GM12878 (cell line): ENCODE measurements around the gene BAX. TPM values are rescaled to one million over a fixed set of nuclear protein-coding genes. Genes with fewer than 3 reads are reported as not detected.

Source experiments
- ATAC-seq: fragments of 200-7000 bp; cut with Tn5 transposase; 3 replicates; pipeline ENCODE4 v1.9.1; 2020; ENCODE audit warnings: mild to moderate bottlenecking, moderate library complexity
- BruUV-seq: library from RNA; stranded (reverse); fragments of 400-500 nt; replicated peaks from 2 replicates; lab custom pipeline; 2021; lab: Mats Ljungman, UMichigan
- CTCF ChIA-PET: fragments of 300-600 bp; sonication (Branson Sonifier 250); formaldehyde crosslinking; extraction: SDS; loops from one replicate; lab custom pipeline; 2021; ENCODE audit warnings: inconsistent platforms; lab: Yijun Ruan, JAX
- POLR2A ChIA-PET: fragments of 350-600 bp; formaldehyde crosslinking; extraction: SDS; loops from one replicate; lab custom pipeline; 2021; ENCODE audit warnings: inconsistent platforms; lab: Charles Lee
- RAD21 ChIA-PET: fragments of 300-600 bp; sonication (Branson Sonifier 250); formaldehyde crosslinking; loops from one replicate; lab custom pipeline; 2023; ENCODE audit warnings: antibody characterized with exemption; ENCODE audit not compliant: unreplicated experiment; lab: Charles Lee
- SMC1A ChIA-PET: fragments of 300-600 bp; sonication (Branson Sonifier 250); formaldehyde crosslinking; loops from one replicate; lab custom pipeline; 2023; ENCODE audit not compliant: unreplicated experiment, uncharacterized antibody; lab: Charles Lee
- DNase-seq: peaks from one replicate; pipeline ENCODE4 v3.0.0-alpha.2; 2011; ENCODE audit warnings: low read depth, low spot score
- FAIRE-seq: peaks from 3 replicates; lab custom pipeline; 2011; peaks lifted over from hg19 to GRCh38; lab: Jason Lieb, UNC
- H2AFZ ChIP-seq: 2 replicates; pipeline ENCODE4 v1.6.0; 2011; ENCODE audit warnings: low read depth, low read length, control low read depth; ENCODE audit not compliant: control insufficient read depth
- H3K27ac ChIP-seq: 2 replicates; pipeline ENCODE4 v1.5.1; 2011; ENCODE audit warnings: control low read depth; ENCODE audit not compliant: control insufficient read depth, insufficient read depth
- H3K27me3 ChIP-seq, 2 experiments: replicated peaks in 1 of 2; 2 replicates each; pipeline versions ENCODE4 v1.6.0 to v1.6.1; 2011; ENCODE audit warnings: low read length in 1 of 2; ENCODE audit not compliant: control insufficient read depth in 2 of 2, insufficient read depth in 2 of 2
- H3K36me3 ChIP-seq, 2 experiments: 2 replicates each; pipeline ENCODE4 v1.5.1; 2011; ENCODE audit warnings: low read length in 1 of 2; ENCODE audit not compliant: control insufficient read depth in 2 of 2, insufficient read depth in 2 of 2
- H3K4me1 ChIP-seq: 2 replicates; pipeline ENCODE4 v1.6.1; 2011; ENCODE audit warnings: mild to moderate bottlenecking, low read length, moderate library complexity, mixed read lengths; ENCODE audit not compliant: control insufficient read depth, insufficient read depth
- H3K4me2 ChIP-seq: 2 replicates; pipeline ENCODE4 v1.6.0; 2011; ENCODE audit warnings: control low read depth; ENCODE audit not compliant: control insufficient read depth, insufficient read depth
- H3K4me3 ChIP-seq: fragments of 200-600 bp; sonication (generic); 2 replicates; pipeline ENCODE4 v1.5.1; 2016
- H3K79me2 ChIP-seq: 2 replicates; pipeline ENCODE4 v1.6.0; 2011; ENCODE audit warnings: low read length; ENCODE audit not compliant: control insufficient read depth, insufficient read depth
- H3K9ac ChIP-seq: 2 replicates; pipeline ENCODE4 v1.8.0; 2011; ENCODE audit warnings: low read length, control low read depth, mixed read lengths; ENCODE audit not compliant: control insufficient read depth, insufficient read depth
- H3K9me3 ChIP-seq: replicated peaks from 3 replicates; pipeline ENCODE4 v1.5.1; 2011; ENCODE audit warnings: mild to moderate bottlenecking, low read length; ENCODE audit not compliant: control insufficient read depth, insufficient read depth
- H4K20me1 ChIP-seq: 2 replicates; pipeline ENCODE4 v1.6.0; 2011; ENCODE audit not compliant: control insufficient read depth, insufficient read depth
- BMI1 ChIP-seq: fragments of 450-650 bp; IDR thresholded peaks from 2 replicates; pipeline ENCODE4 v1.6.1; 2016; ENCODE audit warnings: mild to moderate bottlenecking, moderate library complexity, borderline replicate concordance
- HDGF ChIP-seq: fragments of 450-650 bp; IDR thresholded peaks from 2 replicates; pipeline ENCODE4 v1.6.1; 2016; ENCODE audit warnings: antibody characterized with exemption
- IRF4 ChIP-seq: IDR thresholded peaks from 2 replicates; pipeline ENCODE4 v1.6.1; 2011; ENCODE audit warnings: low read depth, low read length
- MYB ChIP-seq: fragments of 150-350 bp; IDR thresholded peaks from 2 replicates; pipeline ENCODE4 v1.6.1; 2014; ENCODE audit warnings: mild to moderate bottlenecking, low read depth, low read length, borderline replicate concordance
- POLR2AphosphoS5 ChIP-seq: IDR thresholded peaks from 2 replicates; pipeline ENCODE4 v1.6.1; 2011; ENCODE audit warnings: mild to moderate bottlenecking, low read length, inconsistent platforms
- SMAD5 ChIP-seq: IDR thresholded peaks from 2 replicates; pipeline ENCODE4 v1.6.1; 2016; ENCODE audit warnings: antibody characterized with exemption, low read depth
- SREBF1 ChIP-seq: IDR thresholded peaks from 2 replicates; pipeline ENCODE4 v1.6.1; 2012; ENCODE audit warnings: mild to moderate bottlenecking, low read length
- SUZ12 ChIP-seq: fragments of 200-600 bp; sonication (generic); IDR thresholded peaks from one replicate; pipeline ENCODE4 v1.6.1; 2018; ENCODE audit warnings: antibody characterized with exemption, mild to moderate bottlenecking; ENCODE audit not compliant: unreplicated experiment
- TCF7 ChIP-seq: IDR thresholded peaks from 2 replicates; pipeline ENCODE4 v1.6.1; 2014; ENCODE audit warnings: antibody characterized with exemption, borderline replicate concordance
- YY1 ChIP-seq: IDR thresholded peaks from 2 replicates; pipeline ENCODE4 v1.6.1; 2011; ENCODE audit warnings: low read depth, mild to moderate bottlenecking, low read length
- ZBED1 ChIP-seq: IDR thresholded peaks from 2 replicates; pipeline ENCODE4 v1.6.1; 2016; ENCODE audit warnings: borderline replicate concordance
- WGBS: methylation state at CpG from one replicate; pipeline ENCODE4 v1.1.6; 2016; ENCODE audit warnings: low lambda C conversion rate; ENCODE audit not compliant: insufficient replicate concordance, insufficient coverage; ENCODE audit errors: missing lambda C conversion rate; 5-methylcytosine and 5-hydroxymethylcytosine counted together
- in situ Hi-C: fragments of 300-500 bp; cut with MboI; formaldehyde crosslinking; loops from 9 replicates; pipeline ENCODE4 v1.14.3; 2018; ENCODE audit warnings: mixed read lengths
- intact Hi-C: fragments of 100-400 bp; cut with micrococcal nuclease; formaldehyde crosslinking; loops from one replicate; pipeline ENCODE4 v1.14.2; 2022; ENCODE audit not compliant: unreplicated experiment
- polyA plus RNA-seq, 11 experiments: library from polyadenylated mRNA; depleted of rRNA in 4 of 11; unstranded in 6 of 11; stranded (reverse) in 5 of 11; fragments of >200 nt; fragmentation: Nextera tagmentation in 4 of 11; fragmentation: Illumina TruSeq in 1 of 11; extraction: Ambion mirVana in 4 of 11; extraction: Trizol in 1 of 11; gene quantifications; 1 replicate in 1 of 11; 2 replicates in 10 of 11; pipeline versions ENCODE4 v1.2.1 to v1.2.3, GENCODE V29; 2011 to 2016; ENCODE audit warnings: inconsistent platforms in 2 of 11, missing spikeins in 2 of 11, low read depth in 1 of 11
- total RNA-seq, 4 experiments: library from RNA; depleted of rRNA in 3 of 4; stranded (reverse); fragments of >200 nt in 3 of 4; fragmentation: Illumina TruSeq in 1 of 4; extraction: Trizol in 1 of 4; gene quantifications; 2 replicates each; pipeline versions ENCODE4 v1.2.1 to v1.2.3, GENCODE V29; 2013 to 2021
- TF ChIP-seq, protein P1 (sequence below): IDR thresholded peaks from 2 replicates; pipeline ENCODE4 v1.6.1; 2012; ENCODE audit warnings: low read depth, low read length, improper control_type of control experiment
- TF ChIP-seq, protein P2 (sequence below): fragments of 450-650 bp; IDR thresholded peaks from 2 replicates; pipeline ENCODE4 v1.6.1; 2017; ENCODE audit warnings: mild to moderate bottlenecking, moderate library complexity
- TF ChIP-seq, protein P3 (sequence below): fragments of 450-650 bp; IDR thresholded peaks from 2 replicates; pipeline ENCODE4 v1.6.1; 2014; ENCODE audit warnings: mild to moderate bottlenecking
- TF ChIP-seq, protein P4 (sequence below): fragments of 450-650 bp; IDR thresholded peaks from 2 replicates; pipeline ENCODE4 v1.6.1; 2017; ENCODE audit warnings: mild to moderate bottlenecking

BAX gene
- total and polyA plus RNA-seq, 10 of the 15 experiments (the other 5 are each of a cell fraction or from before 2014, with no cell fraction given) = 7.2 to 221 (median 137) TPM

- intact Hi-C loops (no loop called here), in situ Hi-C loops (no loop called here)
- DNase-seq (no peak), FAIRE-seq (no peak), ATAC-seq (peak; percentile 2; the same call in 1 of the 3 replicates)
- Histone ChIP-seq H3K9me3 (no peaks in the 10 kb centered on the region), H3K27me3 (no peaks in the 10 kb centered on the region), H2AFZ (no peak overlapping the region), H4K20me1 (no peaks in the 10 kb centered on the region), H3K27ac (peak overlapping the region; percentile 86), H3K4me1 (peaks cover 3% of the 10 kb centered on the region), H3K4me2 (peak overlapping the region; percentile 80), H3K4me3 (peak overlapping the region; percentile 93), H3K9ac (peak overlapping the region; percentile 91), H3K79me2 (peaks cover 49% of the 10 kb centered on the region), H3K36me3 (peaks cover 0 to 7% of the 10 kb centered on the region in 2 experiments; a peak in 3 of 4 replicates)
- TF ChIP-seq BMI1 = no peak
- TF ChIP-seq TCF7 = no peak
- TF ChIP-seq, protein P1, sequence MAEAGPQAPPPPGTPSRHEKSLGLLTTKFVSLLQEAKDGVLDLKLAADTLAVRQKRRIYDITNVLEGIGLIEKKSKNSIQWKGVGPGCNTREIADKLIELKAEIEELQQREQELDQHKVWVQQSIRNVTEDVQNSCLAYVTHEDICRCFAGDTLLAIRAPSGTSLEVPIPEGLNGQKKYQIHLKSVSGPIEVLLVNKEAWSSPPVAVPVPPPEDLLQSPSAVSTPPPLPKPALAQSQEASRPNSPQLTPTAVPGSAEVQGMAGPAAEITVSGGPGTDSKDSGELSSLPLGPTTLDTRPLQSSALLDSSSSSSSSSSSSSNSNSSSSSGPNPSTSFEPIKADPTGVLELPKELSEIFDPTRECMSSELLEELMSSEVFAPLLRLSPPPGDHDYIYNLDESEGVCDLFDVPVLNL = no peak
- TF ChIP-seq POLR2AphosphoS5 = no peak
- TF ChIP-seq SMAD5 = no peak
- TF ChIP-seq, protein P2, sequence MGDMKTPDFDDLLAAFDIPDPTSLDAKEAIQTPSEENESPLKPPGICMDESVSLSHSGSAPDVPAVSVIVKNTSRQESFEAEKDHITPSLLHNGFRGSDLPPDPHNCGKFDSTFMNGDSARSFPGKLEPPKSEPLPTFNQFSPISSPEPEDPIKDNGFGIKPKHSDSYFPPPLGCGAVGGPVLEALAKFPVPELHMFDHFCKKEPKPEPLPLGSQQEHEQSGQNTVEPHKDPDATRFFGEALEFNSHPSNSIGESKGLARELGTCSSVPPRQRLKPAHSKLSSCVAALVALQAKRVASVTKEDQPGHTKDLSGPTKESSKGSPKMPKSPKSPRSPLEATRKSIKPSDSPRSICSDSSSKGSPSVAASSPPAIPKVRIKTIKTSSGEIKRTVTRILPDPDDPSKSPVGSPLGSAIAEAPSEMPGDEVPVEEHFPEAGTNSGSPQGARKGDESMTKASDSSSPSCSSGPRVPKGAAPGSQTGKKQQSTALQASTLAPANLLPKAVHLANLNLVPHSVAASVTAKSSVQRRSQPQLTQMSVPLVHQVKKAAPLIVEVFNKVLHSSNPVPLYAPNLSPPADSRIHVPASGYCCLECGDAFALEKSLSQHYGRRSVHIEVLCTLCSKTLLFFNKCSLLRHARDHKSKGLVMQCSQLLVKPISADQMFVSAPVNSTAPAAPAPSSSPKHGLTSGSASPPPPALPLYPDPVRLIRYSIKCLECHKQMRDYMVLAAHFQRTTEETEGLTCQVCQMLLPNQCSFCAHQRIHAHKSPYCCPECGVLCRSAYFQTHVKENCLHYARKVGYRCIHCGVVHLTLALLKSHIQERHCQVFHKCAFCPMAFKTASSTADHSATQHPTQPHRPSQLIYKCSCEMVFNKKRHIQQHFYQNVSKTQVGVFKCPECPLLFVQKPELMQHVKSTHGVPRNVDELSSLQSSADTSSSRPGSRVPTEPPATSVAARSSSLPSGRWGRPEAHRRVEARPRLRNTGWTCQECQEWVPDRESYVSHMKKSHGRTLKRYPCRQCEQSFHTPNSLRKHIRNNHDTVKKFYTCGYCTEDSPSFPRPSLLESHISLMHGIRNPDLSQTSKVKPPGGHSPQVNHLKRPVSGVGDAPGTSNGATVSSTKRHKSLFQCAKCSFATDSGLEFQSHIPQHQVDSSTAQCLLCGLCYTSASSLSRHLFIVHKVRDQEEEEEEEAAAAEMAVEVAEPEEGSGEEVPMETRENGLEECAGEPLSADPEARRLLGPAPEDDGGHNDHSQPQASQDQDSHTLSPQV = no peak
- TF ChIP-seq, protein P3, sequence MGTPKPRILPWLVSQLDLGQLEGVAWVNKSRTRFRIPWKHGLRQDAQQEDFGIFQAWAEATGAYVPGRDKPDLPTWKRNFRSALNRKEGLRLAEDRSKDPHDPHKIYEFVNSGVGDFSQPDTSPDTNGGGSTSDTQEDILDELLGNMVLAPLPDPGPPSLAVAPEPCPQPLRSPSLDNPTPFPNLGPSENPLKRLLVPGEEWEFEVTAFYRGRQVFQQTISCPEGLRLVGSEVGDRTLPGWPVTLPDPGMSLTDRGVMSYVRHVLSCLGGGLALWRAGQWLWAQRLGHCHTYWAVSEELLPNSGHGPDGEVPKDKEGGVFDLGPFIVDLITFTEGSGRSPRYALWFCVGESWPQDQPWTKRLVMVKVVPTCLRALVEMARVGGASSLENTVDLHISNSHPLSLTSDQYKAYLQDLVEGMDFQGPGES = no peak
- no peak for TF ChIP-seq SREBF1
- no peak for TF ChIP-seq ZBED1
- no peak for TF ChIP-seq MYB
- TF ChIP-seq, protein P4, sequence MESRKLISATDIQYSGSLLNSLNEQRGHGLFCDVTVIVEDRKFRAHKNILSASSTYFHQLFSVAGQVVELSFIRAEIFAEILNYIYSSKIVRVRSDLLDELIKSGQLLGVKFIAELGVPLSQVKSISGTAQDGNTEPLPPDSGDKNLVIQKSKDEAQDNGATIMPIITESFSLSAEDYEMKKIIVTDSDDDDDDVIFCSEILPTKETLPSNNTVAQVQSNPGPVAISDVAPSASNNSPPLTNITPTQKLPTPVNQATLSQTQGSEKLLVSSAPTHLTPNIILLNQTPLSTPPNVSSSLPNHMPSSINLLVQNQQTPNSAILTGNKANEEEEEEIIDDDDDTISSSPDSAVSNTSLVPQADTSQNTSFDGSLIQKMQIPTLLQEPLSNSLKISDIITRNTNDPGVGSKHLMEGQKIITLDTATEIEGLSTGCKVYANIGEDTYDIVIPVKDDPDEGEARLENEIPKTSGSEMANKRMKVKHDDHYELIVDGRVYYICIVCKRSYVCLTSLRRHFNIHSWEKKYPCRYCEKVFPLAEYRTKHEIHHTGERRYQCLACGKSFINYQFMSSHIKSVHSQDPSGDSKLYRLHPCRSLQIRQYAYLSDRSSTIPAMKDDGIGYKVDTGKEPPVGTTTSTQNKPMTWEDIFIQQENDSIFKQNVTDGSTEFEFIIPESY = no peak
- no peak for TF ChIP-seq YY1
- no peak for TF ChIP-seq HDGF
- no peak for TF ChIP-seq SUZ12
- no peak for TF ChIP-seq IRF4
- ChIA-PET CTCF (interaction anchor here (0.7 to 4.0 kb wide), 14 partner anchors 12 to 216 kb away, joined by 3 to 55 read pairs (median 14); partner anchors contain the start of gene PPP1R15A), POLR2A (interaction anchor here (0.5 to 3.6 kb wide), 9 partner anchors 9 to 620 kb away, joined by 3 to 41 read pairs (median 8); partner anchors contain the start of genes HSD17B14 and NUCB1), RAD21 (interaction anchor here (0.5 to 2.4 kb wide), 9 partner anchors 13 to 920 kb away, joined by 3 to 10 read pairs (median 3); partner anchors contain the start of gene NUCB1), SMC1A (interaction anchor here (1.0 to 1.9 kb wide), 5 partner anchors 13 to 197 kb away, joined by 3 to 5 read pairs (median 4); partner anchors contain the start of gene FTL)
- TSS peak; percentile 62 for BruUV-seq
- WGBS = 29% methylated on average over 8 of the region's 8 CpGs
Observed at GRCh38 chr19:48991873-48992580, 37.4 kb downstream of the BAX start.
